H1 (cell line): ENCODE measurements around the gene TMEM117.

Experiments used
- ASH2L ChIP-seq: fragments of 200-600, 300-600 bp; sonication (generic); IDR thresholded peaks from one replicate; pipeline ENCODE4 v1.7.1; 2017; ENCODE audit warnings: low read length
- CBX5 ChIP-seq: fragments of 300-800, 300-1000 bp; sonication (generic); IDR thresholded peaks from 2 replicates; pipeline ENCODE4 v1.7.1; 2016; ENCODE audit warnings: antibody characterized with exemption, low read length, low read depth
- CBX8 ChIP-seq: fragments of 300-800, 300-1000 bp; sonication (generic); IDR thresholded peaks from 2 replicates; pipeline ENCODE4 v1.7.1; 2016; ENCODE audit warnings: low read depth, low read length, borderline replicate concordance
- CTCF ChIP-seq, 3 experiments: IDR thresholded peaks; 1 replicate in 2 of 3; 2 replicates in 1 of 3; pipeline versions ENCODE4 v1.5.1 to v1.6.1; 2011; ENCODE audit warnings: low read length in 3 of 3, mild to moderate bottlenecking in 3 of 3, inconsistent platforms in 2 of 3, low read depth in 1 of 3, moderate library complexity in 1 of 3; ENCODE audit not compliant: insufficient read depth in 1 of 3; ENCODE audit errors: control extremely low read depth in 1 of 3
- EGR1 ChIP-seq: IDR thresholded peaks from 2 replicates; pipeline ENCODE4 v1.6.1; 2011; ENCODE audit warnings: low read depth, low read length, borderline replicate concordance
- EZH2 ChIP-seq: fragments of 200-600 bp; sonication (generic); IDR thresholded peaks from 2 replicates; pipeline ENCODE4 v1.7.1; 2012; ENCODE audit warnings: low read depth, mild to moderate bottlenecking, moderate library complexity, low read length, inconsistent platforms; ENCODE audit not compliant: severe bottlenecking
- JUN ChIP-seq: IDR thresholded peaks from 2 replicates; pipeline ENCODE4 v1.6.1; 2011; ENCODE audit warnings: low read depth, mild to moderate bottlenecking, improper control_type of control experiment, low read length
- POLR2AphosphoS5 ChIP-seq: IDR thresholded peaks from 2 replicates; pipeline ENCODE4 v1.6.1; 2011; ENCODE audit warnings: low read depth, low read length
- RFX5 ChIP-seq: IDR thresholded peaks from 2 replicates; pipeline ENCODE4 v1.6.1; 2011; ENCODE audit warnings: low read depth, low read length, improper control_type of control experiment, borderline replicate concordance
- SAP30 ChIP-seq: fragments of 300-600 bp; sonication (generic); IDR thresholded peaks from 2 replicates; pipeline ENCODE4 v1.7.1; 2012; ENCODE audit warnings: low read length, moderate library complexity, mild to moderate bottlenecking, inconsistent platforms; ENCODE audit not compliant: insufficient read depth, insufficient replicate concordance
- TF ChIP-seq, protein P1 (sequence below): IDR thresholded peaks from 2 replicates; pipeline ENCODE4 v1.6.1; 2012; ENCODE audit warnings: inconsistent platforms

GRCh38 chr12:44059476-44059875, 223.6 kb downstream of the TMEM117 start:
- TF ChIP-seq ASH2L (no peak), EZH2 (no peak), CTCF (IDR thresholded peaks at IDR 0.05; ENCODE audit: control extremely low read depth in 1 of 3, insufficient read depth in 1 of 3, low read depth in 1 of 3, low read length in 3 of 3) (no peak), CBX5 (no peak), CBX8 (no peak), POLR2AphosphoS5 (no peak), JUN (no peak), SAP30 (no peak), EGR1 (no peak), RFX5 (no peak)
- TF ChIP-seq, protein P1, sequence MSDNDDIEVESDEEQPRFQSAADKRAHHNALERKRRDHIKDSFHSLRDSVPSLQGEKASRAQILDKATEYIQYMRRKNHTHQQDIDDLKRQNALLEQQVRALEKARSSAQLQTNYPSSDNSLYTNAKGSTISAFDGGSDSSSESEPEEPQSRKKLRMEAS, result no peak
